GM10266 (cell line): ENCODE data around the gene PKP1.

Experiments
- DNase-seq: peaks from one replicate; pipeline ENCODE4 v3.0.0; 2012; ENCODE audit errors: extremely low spot score
- TF ChIP-seq, protein P1 (sequence below): IDR thresholded peaks from 2 replicates; pipeline ENCODE4 v1.5.1; 2012; ENCODE audit warnings: mild to moderate bottlenecking, low read depth; ENCODE audit not compliant: control insufficient read depth, insufficient read depth; ENCODE audit errors: missing control alignments

The PKP1 gene

DNA sequence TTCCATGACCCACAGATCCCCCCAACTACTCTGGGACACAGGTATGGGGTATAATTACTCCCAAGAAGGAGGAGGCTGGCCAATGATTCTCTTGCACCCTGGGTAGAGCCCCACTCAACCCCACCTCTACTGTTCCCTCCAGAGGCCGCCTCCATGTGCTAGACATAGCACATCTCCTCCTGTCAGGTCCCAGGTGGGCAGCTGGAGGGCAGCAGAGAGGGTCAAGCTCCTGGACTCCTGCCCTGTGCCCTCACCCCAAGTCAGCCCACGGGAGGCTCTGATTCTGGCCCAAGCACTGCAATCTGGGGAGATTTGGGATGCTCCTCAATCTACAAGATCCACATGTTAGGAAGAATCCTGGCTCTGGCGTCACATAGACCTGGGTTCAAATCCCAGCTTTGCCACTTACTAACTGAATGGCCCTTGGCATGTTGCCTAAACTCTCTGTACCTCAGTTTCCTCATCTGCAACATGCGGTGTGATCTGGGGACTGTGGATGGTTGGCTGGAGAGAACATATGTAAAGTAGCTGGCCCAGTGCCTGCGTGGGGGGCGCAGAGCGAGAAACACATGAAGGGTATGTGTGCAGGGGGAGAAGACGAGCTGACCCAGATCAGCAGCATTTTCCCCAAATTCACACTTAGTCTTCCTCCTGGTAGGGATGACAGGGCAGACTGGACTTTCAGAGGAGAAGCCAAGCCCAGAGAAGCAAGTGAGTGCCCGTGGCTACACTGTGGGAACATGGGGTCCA lies 71.0 kb downstream of the PKP1 start:
- TF ChIP-seq, protein P1, sequence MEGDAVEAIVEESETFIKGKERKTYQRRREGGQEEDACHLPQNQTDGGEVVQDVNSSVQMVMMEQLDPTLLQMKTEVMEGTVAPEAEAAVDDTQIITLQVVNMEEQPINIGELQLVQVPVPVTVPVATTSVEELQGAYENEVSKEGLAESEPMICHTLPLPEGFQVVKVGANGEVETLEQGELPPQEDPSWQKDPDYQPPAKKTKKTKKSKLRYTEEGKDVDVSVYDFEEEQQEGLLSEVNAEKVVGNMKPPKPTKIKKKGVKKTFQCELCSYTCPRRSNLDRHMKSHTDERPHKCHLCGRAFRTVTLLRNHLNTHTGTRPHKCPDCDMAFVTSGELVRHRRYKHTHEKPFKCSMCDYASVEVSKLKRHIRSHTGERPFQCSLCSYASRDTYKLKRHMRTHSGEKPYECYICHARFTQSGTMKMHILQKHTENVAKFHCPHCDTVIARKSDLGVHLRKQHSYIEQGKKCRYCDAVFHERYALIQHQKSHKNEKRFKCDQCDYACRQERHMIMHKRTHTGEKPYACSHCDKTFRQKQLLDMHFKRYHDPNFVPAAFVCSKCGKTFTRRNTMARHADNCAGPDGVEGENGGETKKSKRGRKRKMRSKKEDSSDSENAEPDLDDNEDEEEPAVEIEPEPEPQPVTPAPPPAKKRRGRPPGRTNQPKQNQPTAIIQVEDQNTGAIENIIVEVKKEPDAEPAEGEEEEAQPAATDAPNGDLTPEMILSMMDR = no peak
- DNase-seq = no peak

DNA sequence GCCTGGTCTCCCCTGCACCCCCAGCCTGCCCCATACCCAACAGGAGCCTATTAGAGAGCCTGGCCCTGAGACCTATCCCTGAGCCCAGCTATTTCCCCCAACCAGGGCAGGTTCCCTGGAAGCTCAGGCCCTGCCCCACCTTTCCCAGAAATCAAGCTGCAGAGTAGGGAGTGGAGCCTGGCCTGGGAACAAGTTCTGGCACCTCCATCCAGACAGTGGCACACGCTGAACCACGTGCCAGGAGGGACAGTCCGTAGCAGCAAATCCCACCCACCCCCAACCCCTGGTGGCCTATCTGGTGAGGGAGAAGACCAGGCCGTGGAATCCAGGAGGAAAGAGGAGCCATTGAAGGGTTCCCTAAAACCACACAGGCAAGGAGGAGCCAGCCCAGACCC lies 71.6 kb downstream of the PKP1 start:
- DNase-seq = no peak
- TF ChIP-seq, protein P1 = no peak

DNA sequence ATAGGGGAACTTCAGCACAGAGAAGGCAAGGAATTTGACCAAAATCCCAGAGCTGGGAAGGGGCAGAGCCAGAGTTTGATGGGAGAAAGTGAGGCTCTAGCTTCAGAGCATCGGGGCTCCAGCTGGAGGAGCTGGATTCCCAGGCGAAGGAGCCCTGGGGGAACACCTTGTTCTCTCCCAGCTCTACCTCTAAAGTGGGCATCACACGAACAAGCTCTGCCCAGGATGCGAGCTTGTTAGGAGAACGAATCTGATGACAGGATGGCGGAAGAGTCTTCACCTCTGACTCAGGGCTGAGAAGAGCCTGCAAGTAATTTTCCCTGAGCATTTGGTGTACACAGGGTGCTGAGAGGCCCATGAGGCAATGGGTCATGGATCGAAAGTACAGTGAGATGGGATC lies 72.2 kb downstream of the PKP1 start:
- TF ChIP-seq, protein P1 = no peak

DNA sequence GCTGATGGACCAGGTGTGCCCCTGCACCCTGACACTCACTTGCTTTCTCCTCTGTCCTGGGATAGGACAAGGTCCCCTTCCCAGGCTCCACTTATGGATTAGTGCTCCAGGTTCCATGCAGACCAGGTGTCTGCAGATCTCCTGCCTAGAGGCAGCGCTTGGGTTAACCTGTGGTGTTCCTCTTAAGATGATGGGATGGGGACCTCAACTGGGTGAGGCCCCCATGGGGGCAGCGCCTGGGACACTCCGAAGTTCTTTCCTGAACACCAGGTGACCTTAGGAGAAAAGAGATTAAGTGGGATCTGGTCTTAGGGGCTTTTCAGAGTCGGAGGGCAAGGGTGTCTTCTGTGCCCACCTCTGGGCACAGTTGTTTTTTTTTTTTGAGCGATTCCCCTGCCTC lies 72.9 kb downstream of the PKP1 start:
- no peak for DNase-seq
- TF ChIP-seq, protein P1 = no peak

More for the DNA sequence above, 72.2 kb downstream of the PKP1 start:
- DNase-seq = no peak

DNA sequence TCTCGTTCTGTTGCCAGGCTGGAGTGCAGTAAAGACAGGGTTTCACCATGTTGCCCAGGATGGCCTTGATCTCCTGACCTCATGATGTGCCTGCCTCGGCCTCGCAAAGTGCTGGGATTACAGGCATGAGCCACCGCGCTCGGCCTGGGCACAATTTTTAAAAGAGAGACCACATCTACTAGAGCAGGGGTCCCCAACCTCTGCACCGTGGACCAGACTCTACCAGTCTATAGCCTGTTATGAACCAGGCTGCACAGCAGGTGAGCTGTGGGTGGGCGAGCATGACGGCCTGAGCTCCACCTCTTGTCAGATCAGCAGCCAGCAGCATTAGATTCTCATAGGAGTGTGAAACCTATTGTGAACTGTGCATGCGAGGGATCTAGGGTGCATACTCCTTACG lies 73.4 kb downstream of the PKP1 start:
- TF ChIP-seq, protein P1 = no peak
- DNase-seq = no peak

DNA sequence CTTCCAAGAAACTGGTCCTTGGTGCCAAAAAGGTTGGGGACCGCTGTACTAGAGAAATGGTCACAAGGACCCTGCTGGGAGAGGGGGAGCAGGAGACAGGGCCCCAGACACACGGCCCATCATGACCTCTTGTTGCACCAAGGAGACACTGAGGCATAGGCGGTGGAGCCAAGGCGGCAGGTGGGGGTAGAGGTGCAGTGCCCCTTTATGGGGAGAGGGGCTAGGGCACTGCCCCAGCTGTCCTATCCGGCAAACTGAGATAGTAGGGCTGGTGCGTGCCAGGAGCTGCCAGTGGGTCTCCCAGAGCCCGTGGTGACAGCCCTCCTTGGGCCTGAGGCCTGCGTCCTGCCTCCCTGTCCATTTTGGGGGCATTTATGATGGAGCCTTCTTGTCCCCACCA lies 73.9 kb downstream of the PKP1 start:
- TF ChIP-seq, protein P1 = no peak
- no peak for DNase-seq

DNA sequence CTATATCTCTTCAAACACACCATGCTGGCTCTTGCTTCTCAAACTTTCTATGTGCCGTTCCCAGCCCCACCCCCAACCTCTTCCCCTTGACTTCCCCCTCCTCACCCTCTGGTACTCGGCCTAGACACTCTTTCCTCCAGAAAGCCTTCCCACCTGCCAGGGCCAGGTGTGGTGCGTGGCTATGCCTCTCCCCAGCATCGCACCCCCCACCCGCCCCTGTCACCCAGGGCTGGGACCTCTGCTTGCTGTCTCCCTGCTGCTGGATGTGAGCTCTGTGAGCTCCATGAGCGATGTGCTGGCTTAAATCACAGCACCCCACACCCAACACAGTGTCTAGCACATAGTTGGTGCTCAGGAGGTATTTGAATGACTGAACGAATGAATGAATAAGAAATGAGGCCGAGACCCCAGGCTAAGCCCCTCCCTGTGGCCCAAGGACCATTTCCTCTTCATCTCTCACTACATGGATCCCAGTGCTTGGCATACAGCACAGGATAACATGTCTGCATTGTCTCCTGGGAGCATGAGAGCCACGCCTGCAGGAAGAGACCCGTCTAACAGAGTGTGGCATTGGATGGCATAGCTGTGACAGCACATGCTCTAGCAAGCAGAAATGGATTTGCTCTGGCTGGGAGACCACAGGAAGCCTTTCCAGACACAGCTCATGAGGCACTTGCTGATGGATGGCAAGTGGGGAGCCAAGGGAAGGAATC lies 74.5 kb downstream of the PKP1 start:
- DNase-seq = no peak
- TF ChIP-seq, protein P1 = no peak
